Body of pancreas (tissue), 4 donors: ENCODE data around the gene TYW3.

Experiments used
- POLR2A ChIP-seq, 3 donors: fragments of 450-650 bp; IDR thresholded peaks; one replicate each; pipeline ENCODE4 v1.6.1; 2016; ENCODE audit warnings: antibody characterized with exemption in 3 of 3, mild to moderate bottlenecking in 2 of 3
- TF ChIP-seq, protein P1 (sequence below), 7 experiments: fragments of 450-650 bp in 4 of 7; fragments of 200-600 bp in 3 of 7; sonication (generic) in 3 of 7; IDR thresholded peaks; one replicate each; pipeline ENCODE4 v1.5.1; 2016 to 2019; ENCODE audit warnings: antibody characterized with exemption in 7 of 7

- TF ChIP-seq, protein P1, sequence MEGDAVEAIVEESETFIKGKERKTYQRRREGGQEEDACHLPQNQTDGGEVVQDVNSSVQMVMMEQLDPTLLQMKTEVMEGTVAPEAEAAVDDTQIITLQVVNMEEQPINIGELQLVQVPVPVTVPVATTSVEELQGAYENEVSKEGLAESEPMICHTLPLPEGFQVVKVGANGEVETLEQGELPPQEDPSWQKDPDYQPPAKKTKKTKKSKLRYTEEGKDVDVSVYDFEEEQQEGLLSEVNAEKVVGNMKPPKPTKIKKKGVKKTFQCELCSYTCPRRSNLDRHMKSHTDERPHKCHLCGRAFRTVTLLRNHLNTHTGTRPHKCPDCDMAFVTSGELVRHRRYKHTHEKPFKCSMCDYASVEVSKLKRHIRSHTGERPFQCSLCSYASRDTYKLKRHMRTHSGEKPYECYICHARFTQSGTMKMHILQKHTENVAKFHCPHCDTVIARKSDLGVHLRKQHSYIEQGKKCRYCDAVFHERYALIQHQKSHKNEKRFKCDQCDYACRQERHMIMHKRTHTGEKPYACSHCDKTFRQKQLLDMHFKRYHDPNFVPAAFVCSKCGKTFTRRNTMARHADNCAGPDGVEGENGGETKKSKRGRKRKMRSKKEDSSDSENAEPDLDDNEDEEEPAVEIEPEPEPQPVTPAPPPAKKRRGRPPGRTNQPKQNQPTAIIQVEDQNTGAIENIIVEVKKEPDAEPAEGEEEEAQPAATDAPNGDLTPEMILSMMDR (IDR thresholded peaks at IDR 0.05): no peak
- no peak for TF ChIP-seq POLR2A (IDR thresholded peaks at IDR 0.05)
Measured at GRCh38 chr1:74775735-74776134, 42.8 kb downstream of the TYW3 start.
